Measurements from ENCODE around the gene TEX22.

Gene TEX22

DNA sequence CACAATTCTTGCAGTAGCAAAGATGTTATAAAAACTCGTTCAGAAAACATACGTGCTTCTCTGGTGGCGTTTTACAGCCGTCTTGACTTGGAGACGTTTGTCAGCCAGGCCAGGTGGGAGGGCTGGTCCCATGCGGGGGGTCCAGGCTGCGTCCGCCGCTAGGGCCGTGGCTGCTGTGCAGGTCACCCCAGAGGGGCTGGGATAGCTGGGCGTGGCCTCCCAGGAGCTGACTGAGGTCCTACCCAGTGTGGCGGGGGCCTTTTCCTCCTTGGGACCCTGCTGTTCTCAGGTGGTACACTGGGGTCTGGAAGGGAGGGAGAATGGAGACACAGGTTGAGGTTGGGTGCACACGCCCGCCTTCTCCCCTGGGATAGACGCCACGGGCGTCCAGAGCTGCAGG is 46.5 kb downstream of the TEX22 start:
- no peak for DNase-seq

- no peak for DNase-seq
These were observed 47.0 kb downstream of the TEX22 start for GRCh38 chr14:105445290-105445689.

DNA sequence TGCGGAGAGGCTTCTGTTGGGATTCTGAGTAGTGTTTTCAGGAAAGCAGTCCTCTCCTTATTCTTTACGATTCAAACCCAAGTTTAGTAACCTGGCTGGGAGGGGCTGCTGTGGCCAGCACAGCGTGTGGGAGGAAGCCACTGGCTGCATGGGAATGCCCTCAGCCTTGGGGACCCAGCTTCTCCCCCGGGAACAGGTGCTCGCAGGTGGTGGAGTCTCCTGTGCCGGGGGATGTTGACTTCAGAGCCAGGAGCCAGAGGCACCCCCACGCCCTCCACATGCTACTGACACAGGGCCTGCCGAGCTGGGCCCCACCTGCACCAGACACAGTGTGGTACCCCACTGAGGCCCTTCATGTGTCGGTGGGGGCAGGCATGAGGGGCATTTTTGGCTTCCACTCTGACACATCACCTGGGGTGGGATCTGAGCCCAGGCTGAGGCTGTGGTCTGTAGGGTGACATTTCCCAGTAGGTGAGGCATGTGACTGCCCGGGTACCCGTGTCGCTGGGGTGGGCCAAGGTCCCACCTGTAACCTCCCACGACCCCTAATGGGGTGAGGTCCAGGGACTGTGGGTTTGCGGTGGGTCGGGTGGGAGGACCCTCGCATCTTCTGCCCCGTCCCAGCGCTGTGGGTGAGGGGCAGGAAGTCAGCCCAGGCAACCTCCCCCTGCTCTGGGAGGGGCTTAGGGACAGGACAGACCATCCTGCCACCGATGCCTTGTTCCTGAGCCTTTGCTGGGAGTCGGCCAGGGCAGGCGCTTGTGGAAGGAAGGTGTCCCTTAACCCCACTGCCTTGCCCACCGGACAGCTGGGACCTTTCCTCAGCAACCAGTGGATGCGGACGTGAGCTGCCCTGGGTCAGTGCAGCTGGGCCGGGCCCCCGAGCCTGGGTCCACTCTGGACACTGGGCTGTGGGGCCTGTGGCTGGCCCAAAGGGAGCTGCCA is 47.8 kb downstream of the TEX22 start:
- no peak for DNase-seq

- no peak for DNase-seq
These were observed 48.6 kb downstream of the TEX22 start for GRCh38 chr14:105446971-105447370.

- no peak for DNase-seq
These were observed 49.6 kb downstream of the TEX22 start for GRCh38 chr14:105447651-105448640.

DNA sequence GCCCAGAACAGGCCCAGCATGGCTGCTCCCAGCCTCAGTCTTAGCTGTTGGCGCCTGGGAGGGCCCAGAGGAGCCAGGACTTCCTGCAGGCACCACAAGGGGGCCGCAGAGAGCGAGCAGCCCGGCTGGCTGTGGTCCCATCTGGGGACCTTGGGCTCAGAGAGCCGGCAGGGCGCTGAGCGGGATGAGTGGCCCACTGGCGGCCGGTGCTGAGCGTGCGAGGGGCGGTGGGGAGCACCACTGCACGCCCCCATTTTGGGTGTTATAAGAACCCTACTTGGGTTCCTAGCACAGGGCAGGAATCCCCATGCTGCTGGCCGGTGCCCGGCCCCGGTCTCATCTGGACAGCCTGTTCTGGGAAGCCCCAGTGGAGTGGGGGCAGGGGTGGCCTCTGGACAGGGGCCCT is 50.4 kb downstream of the TEX22 start:
- peak; percentile 55 to 76 (median 65) for DNase-seq

- DNase-seq: no peak
These were observed 51.2 kb downstream of the TEX22 start for GRCh38 chr14:105449276-105450122.

- no peak for DNase-seq
These were observed 51.8 kb downstream of the TEX22 start for GRCh38 chr14:105450123-105450505.

DNA sequence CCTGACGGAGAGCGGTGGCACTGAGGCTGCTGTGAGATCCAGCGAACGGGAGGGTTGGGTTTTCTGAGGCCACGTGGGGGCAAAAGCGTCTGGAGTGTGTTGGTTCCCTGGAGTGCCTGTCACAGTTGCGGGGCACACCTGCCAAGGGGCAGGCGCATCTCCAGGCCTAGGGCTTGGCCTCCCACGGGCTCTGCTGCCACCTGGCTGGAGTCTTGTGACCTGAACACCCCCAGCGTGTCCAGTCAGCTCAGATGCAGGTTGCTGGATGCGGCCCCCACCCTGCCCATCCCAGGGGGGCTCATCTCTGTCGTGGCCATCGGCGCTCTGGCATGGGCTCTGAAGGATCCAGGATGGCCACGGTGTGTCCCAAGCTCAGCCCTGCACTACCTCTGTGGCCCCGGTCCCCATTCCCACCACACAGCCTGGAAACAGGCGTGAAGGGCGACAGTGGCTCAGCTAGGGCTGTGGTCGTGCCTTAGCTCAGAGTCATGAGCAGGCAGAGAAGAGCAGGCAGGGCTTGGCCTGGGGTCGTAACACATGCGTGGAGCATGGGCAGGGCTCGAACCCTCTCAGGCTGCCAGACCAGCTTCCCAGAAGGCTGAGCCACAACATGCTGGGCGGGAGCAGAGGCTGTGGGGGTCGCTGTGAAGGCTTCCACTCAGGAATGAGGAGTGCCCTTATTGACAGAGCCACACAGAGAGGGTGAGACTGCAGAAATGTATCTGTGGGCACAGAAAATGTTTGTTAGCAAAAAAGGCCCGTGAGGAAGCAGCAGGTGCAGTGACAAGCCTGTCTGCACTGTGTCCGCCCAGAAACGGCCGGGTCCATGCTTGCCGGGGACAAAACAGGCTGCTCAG is 52.8 kb downstream of the TEX22 start:
- no peak for DNase-seq

- DNase-seq: no peak
These were observed 54.6 kb downstream of the TEX22 start for GRCh38 chr14:105452963-105453362.

DNA sequence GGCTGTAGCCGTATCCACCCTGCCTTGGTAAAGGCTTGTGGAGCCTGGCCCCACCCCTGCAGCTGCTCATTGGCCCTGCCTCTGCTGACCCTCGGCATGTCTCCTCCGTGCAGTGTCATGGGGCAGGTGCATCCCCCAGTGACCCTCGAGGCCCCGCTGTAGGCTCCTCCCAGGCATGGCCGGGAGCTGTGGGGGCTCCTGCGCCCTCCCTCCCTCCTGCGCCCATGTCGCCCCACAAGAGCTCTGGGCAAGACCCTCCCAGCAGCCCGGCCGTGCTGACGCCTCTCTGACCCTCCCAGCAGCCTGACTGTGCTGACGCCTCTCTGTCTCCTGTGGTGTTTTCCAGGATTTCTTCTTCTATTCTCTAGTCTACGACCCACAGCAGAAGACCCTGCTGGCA is 55.5 kb downstream of the TEX22 start:
- no peak for DNase-seq

- DNase-seq: no peak
These were observed 56.8 kb downstream of the TEX22 start for GRCh38 chr14:105455086-105455640.

GRCh38 chr14:105455766-105456660 is 57.7 kb downstream of the TEX22 start:
- no peak for DNase-seq

GRCh38 chr14:105456736-105457617 is 58.6 kb downstream of the TEX22 start:
- DNase-seq: no peak

- no peak for DNase-seq
These were observed 59.7 kb downstream of the TEX22 start for GRCh38 chr14:105458010-105458409.

GRCh38 chr14:105458571-105458970 is 60.2 kb downstream of the TEX22 start:
- no peak for DNase-seq

- DNase-seq: no peak
These were observed 61.8 kb downstream of the TEX22 start for GRCh38 chr14:105460116-105460515.

GRCh38 chr14:105460616-105461015 is 62.3 kb downstream of the TEX22 start:
- no peak for DNase-seq

GRCh38 chr14:105461903-105462302 is 63.6 kb downstream of the TEX22 start:
- no peak for DNase-seq

Data from suppressor macrophage treated with lipopolysaccharide for 1 hour (primary cell).